Measurements from ENCODE around the gene PCDH15.

The PCDH15 gene

DNA sequence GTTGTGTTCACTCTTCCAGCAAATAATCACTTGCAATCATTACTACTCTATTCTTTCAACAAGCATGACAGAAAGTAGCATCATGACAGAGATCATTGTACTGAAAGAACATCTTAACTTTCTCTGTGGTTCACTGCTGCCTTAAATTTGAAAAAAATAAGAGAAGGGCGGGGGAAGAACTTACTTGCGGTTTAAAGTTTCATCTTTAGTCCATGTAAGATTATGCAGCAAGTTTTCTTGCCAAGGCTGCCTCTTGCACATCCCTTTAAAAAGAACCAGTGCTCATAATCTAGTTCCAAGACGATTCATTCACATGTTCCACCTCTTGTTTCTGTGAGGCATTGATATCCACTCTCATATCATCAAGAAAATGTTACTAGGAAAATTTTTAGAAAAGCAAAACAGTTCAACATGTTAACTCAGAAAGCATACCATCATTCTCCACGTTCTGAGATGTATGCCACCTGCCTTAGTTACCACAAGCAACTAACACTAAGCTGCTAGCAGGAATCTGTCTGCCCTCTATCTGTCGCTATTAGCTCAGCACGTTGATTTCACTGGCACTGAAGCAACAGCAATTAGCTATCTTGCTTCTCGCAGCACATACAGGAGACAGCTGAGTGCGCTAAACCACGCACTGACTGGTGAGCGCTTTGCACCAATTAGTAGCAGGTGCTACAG is at the start of gene PCDH15:
TSS of gene PCDH15 (minus strand) at position 491 of the 681 bp plus-strand sequence. CDS start 136,969 bp downstream, outside the sequence.
- no peak for DNase-seq (ENCODE audit: low read depth in 2 of 2, low spot score in 1 of 2)

GRCh38 chr10:54843932-54844331 is 42.9 kb upstream of the PCDH15 start:
- no peak for DNase-seq (ENCODE audit: low read depth in 2 of 2, low spot score in 1 of 2)

GRCh38 chr10:54843085-54843646 is 42.1 kb upstream of the PCDH15 start:
- DNase-seq (ENCODE audit: low read depth in 2 of 2, low spot score in 1 of 2): no peak

DNA sequence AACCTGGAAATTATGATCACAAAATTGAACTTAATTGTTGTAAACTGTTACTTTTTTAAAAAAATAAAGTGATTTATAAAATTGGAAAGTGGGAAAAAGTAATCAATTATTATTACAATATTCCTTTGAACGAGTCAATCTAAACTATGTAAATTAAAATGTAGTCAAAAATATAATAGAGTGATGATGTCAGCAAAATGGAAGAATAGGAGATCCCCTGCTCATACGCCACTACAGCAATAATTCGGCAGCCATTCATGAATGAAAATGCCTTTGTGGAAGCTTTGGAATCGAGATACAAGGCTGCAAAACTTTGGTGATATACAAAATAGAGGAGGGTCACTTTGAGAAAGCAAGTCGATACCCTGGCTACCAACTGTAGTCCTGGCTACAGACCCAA is 36.4 kb upstream of the PCDH15 start:
- no peak for DNase-seq (ENCODE audit: low read depth in 2 of 2, low spot score in 1 of 2)

GRCh38 chr10:54833029-54833428 is 32.0 kb upstream of the PCDH15 start:
- DNase-seq (ENCODE audit: low read depth in 2 of 2, low spot score in 1 of 2): no peak

DNA sequence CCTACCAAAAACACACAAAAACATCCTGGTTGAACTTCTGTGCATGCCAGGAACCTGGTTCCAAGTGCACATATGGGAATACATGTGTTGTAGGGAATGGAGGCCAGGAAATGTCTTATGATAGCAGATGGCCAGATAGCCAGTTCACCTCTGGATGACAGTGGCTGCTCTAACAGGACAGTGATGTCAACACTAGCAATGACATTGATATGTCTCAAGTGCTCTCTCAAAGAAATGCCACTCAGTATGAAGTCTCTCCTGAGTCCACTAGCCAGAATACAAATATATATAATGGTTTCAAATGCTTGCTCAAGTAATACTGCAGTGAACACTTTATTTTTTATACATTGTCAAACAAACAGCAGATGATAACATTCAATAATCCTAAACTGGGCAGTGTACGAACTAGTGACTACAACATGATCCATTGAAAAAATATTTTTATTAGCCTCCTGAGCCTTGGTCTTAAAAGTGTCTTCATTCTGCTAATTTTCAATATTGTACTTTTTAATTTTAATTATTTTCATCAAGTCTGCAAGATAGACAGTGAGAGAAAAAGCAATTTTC is 26.0 kb upstream of the PCDH15 start:
- no peak for DNase-seq (ENCODE audit: low read depth in 2 of 2, low spot score in 1 of 2)

DNA sequence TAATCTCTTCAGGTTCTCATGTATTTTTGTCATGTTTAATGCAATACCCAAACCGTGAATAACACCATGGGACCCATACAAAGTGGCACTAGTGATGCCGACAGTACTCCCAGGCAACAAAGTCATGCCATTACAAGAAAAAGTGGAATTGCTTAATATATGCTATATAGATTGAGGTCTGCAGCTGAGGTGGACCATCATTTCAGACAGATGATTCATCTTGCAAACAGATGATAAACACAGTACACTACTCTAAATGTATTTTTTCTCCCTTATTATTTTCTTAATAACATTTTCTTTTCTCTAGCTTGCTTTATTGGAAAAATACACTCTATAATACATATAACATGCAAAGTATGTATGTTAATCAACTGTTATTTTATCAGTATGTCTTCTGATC is 14.6 kb upstream of the PCDH15 start:
- DNase-seq (ENCODE audit: low read depth in 2 of 2, low spot score in 1 of 2): no peak

DNA sequence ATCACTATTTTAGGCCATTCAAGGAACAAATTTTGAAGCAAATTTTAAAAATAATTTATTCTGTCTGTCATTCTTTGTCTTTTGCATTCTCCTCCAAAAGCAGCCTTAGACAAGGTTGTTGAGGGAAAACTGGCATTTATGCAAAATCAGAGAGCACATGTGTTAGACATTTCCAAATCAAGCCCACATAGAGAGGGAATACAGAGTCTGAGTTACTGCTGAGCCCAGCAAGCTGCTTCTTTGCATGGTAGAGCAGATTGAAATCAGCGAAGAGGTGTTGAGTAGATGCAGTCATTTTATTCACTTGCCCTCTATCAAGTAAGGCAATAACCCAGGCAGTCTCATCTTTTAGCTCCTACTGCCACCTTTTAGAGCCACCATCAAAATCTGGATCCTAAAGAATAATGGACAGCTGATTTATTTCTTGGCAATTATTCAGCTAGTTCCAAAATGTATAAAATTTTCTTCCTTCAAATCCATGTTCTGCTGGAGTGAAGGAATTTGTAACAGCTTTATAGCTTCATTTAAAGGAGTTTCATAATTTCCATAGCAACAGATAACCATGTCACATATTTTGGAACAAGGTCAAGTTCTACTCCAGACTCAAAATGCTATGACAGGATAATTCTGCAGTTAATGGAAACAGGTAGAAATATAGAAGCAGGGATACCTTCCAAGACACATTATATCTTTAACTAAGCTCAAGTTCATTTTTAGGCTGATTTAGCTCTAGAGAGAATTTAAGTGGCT is 7.3 kb upstream of the PCDH15 start:
- no peak for DNase-seq (ENCODE audit: low read depth in 2 of 2, low spot score in 1 of 2)

DNA sequence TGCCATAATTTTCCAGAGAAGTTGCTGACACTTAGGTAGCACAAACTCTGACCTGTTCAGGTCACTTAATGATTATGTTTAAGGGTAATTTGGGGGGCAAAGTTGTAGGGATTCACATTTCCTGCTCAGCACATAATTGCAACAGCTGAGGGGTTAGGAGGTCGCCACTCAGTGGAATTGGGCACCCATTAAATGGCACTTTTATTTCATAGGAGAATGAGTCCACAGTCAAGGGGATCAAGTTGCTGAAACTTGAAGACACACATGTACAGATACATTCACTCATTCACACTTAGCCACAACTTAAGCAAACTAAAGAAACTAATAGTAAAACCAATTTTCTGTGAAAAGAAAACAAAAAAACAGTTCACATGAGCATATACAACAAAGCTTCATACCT is 1.5 kb downstream of the PCDH15 start:
- DNase-seq (ENCODE audit: low read depth in 2 of 2, low spot score in 1 of 2): no peak

DNA sequence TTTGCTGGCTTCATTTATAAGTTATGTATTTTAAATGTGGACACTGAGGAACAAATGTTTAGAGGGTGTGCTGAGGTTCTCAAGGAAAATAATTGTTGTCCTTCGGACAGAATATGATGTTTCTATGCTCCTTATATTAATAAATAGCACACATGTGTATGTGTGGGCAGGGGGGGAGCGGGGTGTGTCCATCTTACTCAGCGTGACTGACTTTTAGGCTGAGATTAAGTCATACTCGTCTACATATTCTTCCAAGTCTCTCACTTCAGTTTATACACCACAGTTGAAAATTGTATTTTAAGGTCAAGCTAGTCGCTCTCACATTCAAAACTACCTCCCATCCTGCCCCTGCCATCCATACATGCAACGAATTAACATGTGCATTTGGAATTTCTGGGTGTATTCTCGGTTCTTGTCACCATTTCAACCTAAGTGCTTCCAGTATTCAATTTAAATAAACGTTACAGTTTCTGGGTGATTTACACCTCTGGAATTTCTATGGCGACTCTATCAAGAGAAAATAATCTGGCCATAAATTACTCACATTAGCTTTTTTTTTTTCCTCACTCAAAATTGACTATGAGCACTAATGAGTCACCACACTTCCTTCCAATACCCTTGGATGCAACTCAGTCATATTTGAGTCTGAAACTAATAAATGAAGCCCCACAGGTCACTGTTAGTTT is 3.3 kb downstream of the PCDH15 start:
- no peak for DNase-seq (ENCODE audit: low read depth in 2 of 2, low spot score in 1 of 2)

- DNase-seq (ENCODE audit: low read depth in 2 of 2, low spot score in 1 of 2): no peak
Measured at GRCh38 chr10:54796881-54797280, 4.2 kb downstream of the PCDH15 start.

DNA sequence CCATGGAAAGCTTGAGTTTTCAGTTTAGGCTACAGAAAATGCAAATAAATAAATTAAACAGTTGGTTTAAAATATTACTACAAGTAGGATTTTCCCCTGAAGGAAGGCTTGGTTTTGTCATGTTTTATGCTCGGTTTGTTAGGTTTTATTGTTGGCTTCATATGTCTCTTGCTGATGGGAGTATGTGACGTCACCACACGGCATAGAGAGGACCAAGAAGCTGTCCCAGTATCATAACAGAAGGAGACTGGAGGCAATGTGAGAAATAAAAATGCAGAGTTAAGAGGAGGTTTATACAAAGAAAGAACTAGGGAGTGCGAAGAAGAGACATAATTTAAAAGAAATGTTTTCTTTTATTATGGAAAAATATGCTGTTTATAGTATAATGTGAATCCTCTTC is 24.4 kb downstream of the PCDH15 start:
- no peak for DNase-seq (ENCODE audit: low read depth in 2 of 2, low spot score in 1 of 2)

GRCh38 chr10:54772468-54773122 is 28.4 kb downstream of the PCDH15 start:
- DNase-seq (ENCODE audit: low read depth in 2 of 2, low spot score in 1 of 2): no peak

GRCh38 chr10:54769051-54769450 is 32.0 kb downstream of the PCDH15 start:
- no peak for DNase-seq (ENCODE audit: low read depth in 2 of 2, low spot score in 1 of 2)

GRCh38 chr10:54758791-54759190 is 42.2 kb downstream of the PCDH15 start:
- DNase-seq (ENCODE audit: low read depth in 2 of 2, low spot score in 1 of 2): no peak

GRCh38 chr10:54749623-54750022 is 51.4 kb downstream of the PCDH15 start:
- DNase-seq (ENCODE audit: low read depth in 2 of 2, low spot score in 1 of 2): no peak

DNA sequence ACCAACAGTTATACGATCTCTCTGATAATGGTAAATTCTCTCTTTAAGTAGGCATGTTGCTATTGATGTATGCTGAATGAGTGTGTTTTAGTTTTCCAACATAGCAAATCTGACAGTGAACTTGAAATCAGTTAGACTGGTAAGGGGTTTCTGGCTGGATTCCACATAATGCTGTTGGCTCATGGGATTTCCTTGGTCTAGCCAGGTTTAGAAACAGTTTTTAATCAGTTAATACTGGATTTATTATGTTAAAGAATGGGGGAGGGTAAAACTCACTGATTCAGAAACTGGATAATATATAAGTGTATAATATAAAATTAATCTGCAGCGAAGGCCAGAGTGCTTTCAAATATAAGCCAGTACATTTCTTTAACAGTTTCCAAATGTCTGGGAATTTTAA is 55.6 kb downstream of the PCDH15 start:
- DNase-seq (ENCODE audit: low read depth in 2 of 2, low spot score in 1 of 2): no peak

GRCh38 chr10:54742416-54742815 is 58.6 kb downstream of the PCDH15 start:
- DNase-seq (ENCODE audit: low read depth in 2 of 2, low spot score in 1 of 2): no peak

- DNase-seq (ENCODE audit: low read depth in 2 of 2, low spot score in 1 of 2): no peak
Measured at GRCh38 chr10:54728511-54728910, 72.5 kb downstream of the PCDH15 start.

- DNase-seq (ENCODE audit: low read depth in 2 of 2, low spot score in 1 of 2): no peak
Measured at GRCh38 chr10:54722075-54722474, 79.0 kb downstream of the PCDH15 start.

GRCh38 chr10:54710918-54711317 is 90.1 kb downstream of the PCDH15 start:
- DNase-seq (ENCODE audit: low read depth in 2 of 2, low spot score in 1 of 2): no peak
